Measurements from ENCODE around the gene NFYA.

Gene NFYA

DNA sequence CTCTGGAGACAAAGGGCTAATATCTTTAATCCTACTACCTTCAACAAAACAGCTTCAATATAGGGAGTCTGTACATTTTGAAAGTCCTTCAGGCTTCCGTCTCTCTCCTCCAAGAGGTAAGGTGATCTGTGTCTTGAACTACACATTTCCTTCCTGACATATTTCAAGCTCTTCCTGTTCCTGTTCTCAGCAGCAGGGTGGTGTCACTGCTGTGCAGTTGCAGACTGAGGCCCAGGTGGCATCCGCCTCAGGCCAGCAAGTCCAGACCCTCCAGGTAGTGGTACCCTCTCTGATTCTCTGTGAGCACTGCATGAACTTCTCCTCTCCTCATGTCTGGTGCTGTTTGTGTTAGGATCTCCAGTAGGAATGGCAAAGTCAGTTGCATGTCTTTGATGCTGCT is 7.8 kb downstream of the NFYA start:
- ChIA-PET CTCF (interaction anchor here (0.7 kb wide), 1 partner anchor 96 kb away, joined by 3 read pairs; no protein-coding TSS in a partner anchor), POLR2A (ENCODE audit: low non-redundant PET) (no interaction called here)
- TF ChIP-seq, protein P1, sequence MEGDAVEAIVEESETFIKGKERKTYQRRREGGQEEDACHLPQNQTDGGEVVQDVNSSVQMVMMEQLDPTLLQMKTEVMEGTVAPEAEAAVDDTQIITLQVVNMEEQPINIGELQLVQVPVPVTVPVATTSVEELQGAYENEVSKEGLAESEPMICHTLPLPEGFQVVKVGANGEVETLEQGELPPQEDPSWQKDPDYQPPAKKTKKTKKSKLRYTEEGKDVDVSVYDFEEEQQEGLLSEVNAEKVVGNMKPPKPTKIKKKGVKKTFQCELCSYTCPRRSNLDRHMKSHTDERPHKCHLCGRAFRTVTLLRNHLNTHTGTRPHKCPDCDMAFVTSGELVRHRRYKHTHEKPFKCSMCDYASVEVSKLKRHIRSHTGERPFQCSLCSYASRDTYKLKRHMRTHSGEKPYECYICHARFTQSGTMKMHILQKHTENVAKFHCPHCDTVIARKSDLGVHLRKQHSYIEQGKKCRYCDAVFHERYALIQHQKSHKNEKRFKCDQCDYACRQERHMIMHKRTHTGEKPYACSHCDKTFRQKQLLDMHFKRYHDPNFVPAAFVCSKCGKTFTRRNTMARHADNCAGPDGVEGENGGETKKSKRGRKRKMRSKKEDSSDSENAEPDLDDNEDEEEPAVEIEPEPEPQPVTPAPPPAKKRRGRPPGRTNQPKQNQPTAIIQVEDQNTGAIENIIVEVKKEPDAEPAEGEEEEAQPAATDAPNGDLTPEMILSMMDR (conservative IDR thresholded peaks at IDR 0.05; ENCODE audit: low read depth), result no peak
- H3K27ac ChIP-seq, result no peak overlapping the region
- no peak for DNase-seq (ENCODE audit: low spot score)

DNA sequence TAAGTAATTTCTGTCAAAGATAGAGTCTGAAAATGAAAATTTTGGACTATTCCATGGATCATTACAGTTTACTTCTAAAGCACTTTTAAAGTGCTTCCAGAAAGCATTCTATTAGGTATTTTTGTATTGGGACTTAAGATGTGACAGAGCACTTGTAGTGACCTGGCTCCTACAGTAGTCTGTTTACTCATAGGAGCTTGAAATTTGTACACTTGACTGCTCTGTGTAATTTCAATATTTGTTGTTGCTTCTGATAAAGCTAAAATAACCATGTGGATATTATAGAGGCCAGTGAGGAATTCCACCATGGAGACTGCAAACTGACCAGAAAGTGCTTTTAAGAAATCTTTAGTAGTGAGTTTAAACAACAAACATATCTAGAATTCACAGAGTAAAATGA is 10.3 kb downstream of the NFYA start:
- CTCF ChIA-PET, result interaction anchor here (0.5 kb wide), 1 partner anchor 10 kb away, joined by 3 read pairs; no protein-coding TSS in a partner anchor
- no peak for DNase-seq (ENCODE audit: low spot score)
- POLR2A ChIA-PET (ENCODE audit: low non-redundant PET), result interaction anchor here (0.5 kb wide), 1 partner anchor 227 kb away, joined by 3 read pairs; no protein-coding TSS in a partner anchor
- no peak overlapping the region for H3K27ac ChIP-seq
- TF ChIP-seq, protein P1 (conservative IDR thresholded peaks at IDR 0.05; ENCODE audit: low read depth), result no peak

DNA sequence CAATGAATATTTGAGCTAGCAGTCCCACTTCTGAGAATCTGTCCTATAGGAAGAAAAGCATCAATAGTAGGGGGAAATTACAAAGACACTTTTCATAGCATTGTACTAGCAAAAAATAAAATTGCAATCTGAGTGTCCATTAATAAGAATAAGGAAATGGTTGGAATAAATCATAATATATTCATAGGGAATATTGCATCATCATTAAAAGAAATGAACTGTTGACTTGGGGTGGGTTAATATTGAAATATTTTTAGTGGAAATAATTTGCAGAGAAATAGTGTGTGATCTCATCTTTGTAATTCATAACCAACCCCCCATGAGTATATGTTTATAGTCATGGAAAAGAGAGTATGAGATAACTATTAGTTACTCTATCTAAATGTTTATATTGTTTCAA is 12.4 kb downstream of the NFYA start:
- POLR2A ChIA-PET (ENCODE audit: low non-redundant PET), result no interaction called here
- TF ChIP-seq, protein P1 (conservative IDR thresholded peaks at IDR 0.05; ENCODE audit: low read depth), result no peak
- DNase-seq (ENCODE audit: low spot score), result no peak
- no peak overlapping the region for H3K27ac ChIP-seq
- CTCF ChIA-PET, result no interaction called here

DNA sequence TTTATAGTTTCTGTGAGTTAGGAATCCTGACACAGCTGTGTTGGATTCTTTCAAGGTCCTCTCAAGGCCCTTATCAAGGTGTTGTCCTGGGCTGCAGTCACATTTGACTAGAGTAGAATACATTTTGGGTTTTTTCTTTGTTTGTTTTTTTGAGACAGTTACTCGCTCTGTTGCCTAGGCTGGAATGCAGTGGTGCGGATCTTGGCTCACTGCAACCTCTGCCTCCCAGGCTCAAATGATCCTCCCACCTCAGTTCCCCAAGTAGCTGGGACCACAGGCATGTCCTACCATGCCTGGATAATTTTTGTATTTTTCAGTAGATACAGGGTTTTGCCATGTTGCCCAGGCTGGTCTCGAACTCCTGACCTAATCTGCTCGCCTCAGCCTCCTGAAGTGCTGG is 15.7 kb downstream of the NFYA start:
- ChIA-PET CTCF (interaction anchor here (0.6 kb wide), 1 partner anchor 17 kb away, joined by 3 read pairs; no protein-coding TSS in a partner anchor), POLR2A (ENCODE audit: low non-redundant PET) (no interaction called here)
- TF ChIP-seq, protein P1 (conservative IDR thresholded peaks at IDR 0.05; ENCODE audit: low read depth), result no peak
- no peak for DNase-seq (ENCODE audit: low spot score)
- 0 out of 2 replicates have a peak overlapping the region, but pooled peaks have one; percentile 7 for H3K27ac ChIP-seq

DNA sequence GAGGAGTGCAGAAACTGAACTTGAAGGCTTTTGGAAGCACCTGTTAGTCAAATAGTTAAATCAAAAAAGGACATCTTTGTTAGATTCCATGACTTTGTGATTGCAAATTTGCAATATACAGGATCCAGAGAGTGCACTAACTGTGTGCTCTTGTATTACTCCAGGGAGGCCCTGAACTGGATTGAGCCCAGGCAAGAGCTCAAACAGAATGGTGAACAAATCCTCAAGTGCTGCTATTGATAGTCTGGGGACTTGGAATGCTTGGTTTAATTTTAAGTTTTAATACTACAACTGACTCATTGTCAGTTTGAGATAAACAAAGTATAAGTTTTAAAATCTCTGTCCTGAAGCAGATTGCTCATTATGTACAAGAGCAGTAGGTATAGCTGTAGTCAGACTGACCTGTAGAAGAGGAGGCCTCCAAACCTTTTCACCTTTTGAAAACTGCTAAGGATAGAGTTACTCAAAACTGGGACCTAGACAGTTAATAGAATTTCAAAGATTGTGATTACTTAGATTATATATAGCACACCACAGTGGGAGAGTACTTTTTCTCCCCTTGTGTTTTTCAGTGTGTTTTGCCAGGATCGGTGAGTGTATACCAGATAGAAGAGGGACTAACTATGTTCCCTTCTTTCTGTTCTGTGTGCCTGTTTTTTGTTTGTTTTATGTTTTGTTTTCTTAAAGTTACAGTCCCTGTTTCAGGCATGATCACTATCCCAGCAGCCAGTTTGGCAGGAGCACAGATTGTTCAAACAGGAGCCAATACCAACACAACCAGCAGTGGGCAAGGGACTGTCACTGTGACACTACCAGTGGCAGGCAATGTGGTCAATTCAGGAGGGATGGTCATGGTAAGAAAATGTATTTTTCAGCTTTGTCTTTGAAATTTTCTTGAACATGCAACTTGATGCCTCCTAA is 18.3 kb downstream of the NFYA start:
- DNase-seq (ENCODE audit: low spot score), result no peak
- POLR2A ChIA-PET (ENCODE audit: low non-redundant PET), result no interaction called here
- TF ChIP-seq, protein P1 (conservative IDR thresholded peaks at IDR 0.05; ENCODE audit: low read depth), result no peak
- CTCF ChIA-PET, result interaction anchor here (0.6 kb wide), 1 partner anchor 246 kb away, joined by 9 read pairs; no protein-coding TSS in a partner anchor
- H3K27ac ChIP-seq, result no peak overlapping the region

DNA sequence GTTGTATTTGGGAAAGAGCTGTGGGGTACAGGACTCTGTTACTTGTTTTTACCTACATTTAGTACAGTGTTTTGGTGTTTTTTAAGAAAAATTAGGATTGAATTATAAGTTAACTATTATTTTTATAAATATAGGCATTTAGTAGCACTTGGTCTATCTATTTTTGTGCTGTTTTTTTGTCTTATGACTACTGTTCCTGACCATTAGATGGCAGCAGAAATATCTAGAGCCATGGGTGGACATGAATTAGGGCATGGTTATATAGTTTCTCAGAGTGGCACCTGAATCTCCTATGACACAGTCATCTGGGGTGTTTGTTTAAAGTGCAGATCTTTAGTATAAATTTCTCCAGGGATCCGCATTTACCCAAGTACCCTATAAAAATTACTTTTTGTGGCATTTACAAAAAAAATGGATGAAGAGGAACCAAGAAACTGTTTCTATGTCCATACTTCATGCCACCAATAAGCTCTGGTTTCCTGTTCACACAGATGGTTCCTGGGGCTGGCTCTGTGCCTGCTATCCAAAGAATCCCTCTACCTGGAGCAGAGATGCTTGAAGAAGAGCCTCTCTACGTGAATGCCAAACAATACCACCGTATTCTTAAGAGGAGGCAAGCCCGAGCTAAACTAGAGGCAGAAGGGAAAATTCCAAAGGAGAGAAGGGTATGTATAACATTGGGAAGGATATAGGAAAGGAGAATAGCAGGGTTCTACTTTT is 19.8 kb downstream of the NFYA start:
- POLR2A ChIA-PET (ENCODE audit: low non-redundant PET), result no interaction called here
- DNase-seq (ENCODE audit: low spot score), result no peak
- CTCF ChIA-PET, result interaction anchor here (0.7 to 1.9 kb wide), 3 partner anchors 12 to 90 kb away, joined by 4 to 8 read pairs (median 6); no protein-coding TSS in a partner anchor
- TF ChIP-seq, protein P1 (conservative IDR thresholded peaks at IDR 0.05; ENCODE audit: low read depth), result peak; percentile 31
- no peak overlapping the region for H3K27ac ChIP-seq
